Activated T-cell treated with anti-CD3 and anti-CD28 coated beads for 4 hours (primary cell): ENCODE results near the gene DNAJC5.
"Not testable (repeated sequence)": the region's sequence is repeated elsewhere in the genome, so short reads cannot be mapped to it uniquely, and the experiment has no call there.

Experiments used
- DNase-seq: peaks from one replicate; pipeline ENCODE4 v3.0.0-alpha.2; 2020

DNAJC5 gene

DNA sequence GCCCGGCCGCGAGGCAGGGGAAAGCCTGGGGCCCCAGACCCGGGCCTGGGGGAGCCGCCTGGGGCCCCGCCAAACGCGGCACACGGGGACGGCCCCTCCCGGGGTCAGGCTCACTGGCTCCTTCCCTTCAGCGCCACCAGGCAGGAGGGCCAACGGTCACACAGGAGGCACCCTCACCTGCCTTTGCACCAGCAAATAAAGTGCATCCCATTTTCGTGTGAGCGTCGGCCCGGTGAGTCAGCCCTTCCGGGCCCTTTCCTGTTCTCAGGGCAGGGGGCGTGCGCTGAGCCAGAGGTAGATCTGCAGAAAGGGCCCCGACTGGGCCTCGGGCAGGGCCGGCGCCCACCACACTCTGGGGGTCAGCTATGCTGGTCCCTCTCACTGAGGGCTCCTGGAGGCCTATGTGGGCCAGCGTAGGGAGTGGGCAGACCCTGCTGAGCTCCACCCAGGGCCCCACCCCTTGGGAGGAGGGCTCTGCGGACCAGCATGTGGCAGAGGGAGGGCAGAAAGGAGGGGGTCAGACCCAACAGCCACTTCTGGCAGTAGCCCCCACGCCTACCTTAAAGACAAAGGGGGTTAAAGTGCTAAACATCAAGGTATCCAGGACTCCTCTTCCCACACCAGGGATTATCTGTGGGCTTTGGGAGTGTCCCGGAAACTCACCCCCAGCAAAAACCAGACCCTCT is 62.2 kb downstream of the DNAJC5 start:
- DNase-seq, result peak; percentile 61

- DNase-seq, result peak; percentile 52
These were observed 62.9 kb downstream of the DNAJC5 start for GRCh38 chr20:63957690-63958441.

DNA sequence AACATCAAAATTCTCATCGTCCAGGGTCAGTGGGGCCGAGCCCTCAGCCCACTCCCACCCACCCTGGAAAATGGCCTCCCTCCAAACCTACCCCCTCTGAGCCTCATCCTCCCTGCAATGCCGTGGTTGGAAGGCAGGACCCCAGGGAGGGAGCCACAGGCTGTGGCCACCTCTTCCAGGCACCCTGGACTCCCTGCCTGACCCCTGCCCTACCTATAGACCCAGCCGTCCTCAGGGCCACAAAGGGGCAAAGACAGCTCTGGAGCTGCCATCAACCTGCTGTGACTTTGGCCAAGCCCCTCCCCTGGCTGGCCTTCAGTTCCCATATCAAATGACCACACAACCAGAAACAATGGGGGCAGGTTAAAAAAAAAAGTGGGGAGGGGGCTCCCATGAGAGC is 63.5 kb downstream of the DNAJC5 start:
- no peak for DNase-seq

- DNase-seq, result no peak
These were observed 64.2 kb downstream of the DNAJC5 start for GRCh38 chr20:63958964-63959698.

DNA sequence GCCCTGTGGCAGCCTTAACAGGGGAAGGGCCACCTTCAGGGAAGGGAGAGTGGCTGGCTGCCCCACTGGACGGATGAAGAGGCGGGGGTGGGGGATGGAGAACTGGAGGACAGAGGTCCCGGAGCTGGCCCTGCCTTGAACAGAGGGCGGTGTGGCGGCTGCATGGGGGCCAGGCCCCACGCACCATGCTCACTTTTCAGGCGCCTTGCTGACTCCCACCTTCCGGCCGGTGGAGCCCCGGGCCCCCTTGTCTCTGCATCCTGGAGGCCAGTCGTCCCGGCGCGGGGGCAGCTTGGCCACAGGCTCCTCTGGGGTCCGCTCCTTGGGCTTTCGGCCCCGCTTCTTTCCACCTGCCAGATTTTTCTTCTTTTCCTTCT is 64.8 kb downstream of the DNAJC5 start:
- no peak for DNase-seq

- not testable (repeated sequence) for DNase-seq
These were observed 66.0 kb downstream of the DNAJC5 start for GRCh38 chr20:63960654-63961621.

GRCh38 chr20:63961664-63962425 is 66.9 kb downstream of the DNAJC5 start:
- no peak for DNase-seq

DNA sequence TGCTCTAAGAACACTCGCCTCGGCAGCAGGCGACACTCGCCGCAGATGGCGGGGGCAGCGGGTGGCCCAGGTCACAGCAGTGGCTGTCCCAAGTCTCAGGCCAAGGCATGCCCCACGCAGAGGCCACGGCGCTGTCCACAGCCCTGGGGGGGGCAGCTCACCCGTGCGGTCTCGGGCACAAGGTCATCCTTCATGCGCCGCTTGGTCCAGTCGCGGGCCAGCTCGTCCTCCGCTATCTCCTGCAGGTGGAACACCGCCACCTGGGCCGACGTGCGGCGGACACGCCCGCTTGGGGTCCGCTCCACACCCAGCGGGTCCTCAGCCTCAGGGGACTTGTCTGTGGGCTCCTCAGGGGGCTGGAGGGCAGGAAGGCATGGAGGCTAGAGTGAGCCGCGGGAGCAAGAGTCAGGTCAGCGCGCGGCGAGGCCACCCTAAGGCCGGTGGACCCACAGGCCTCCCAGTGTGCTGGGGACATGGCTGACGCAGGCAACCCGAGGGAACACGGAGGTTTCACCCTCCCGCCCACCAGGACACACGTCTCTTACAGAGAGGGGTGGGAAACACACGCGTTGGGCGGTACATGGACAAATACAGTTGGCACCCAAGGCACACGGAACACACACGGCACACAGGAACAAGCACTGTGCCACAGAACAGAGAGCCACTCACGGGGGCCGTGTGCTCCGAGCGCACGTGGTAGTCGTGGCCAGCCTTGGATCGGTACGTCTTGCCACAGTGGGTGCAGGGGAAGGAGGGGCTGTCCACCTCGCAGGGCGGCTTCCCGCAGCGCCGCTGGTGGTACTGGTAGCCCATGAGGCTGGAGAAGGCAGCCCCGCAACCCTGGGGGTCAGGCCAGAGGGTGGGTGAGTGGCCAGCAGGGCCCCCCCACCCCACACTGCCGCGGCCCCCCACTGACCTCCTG is 67.8 kb downstream of the DNAJC5 start:
- DNase-seq, result no peak

- DNase-seq, result no peak
These were observed 68.4 kb downstream of the DNAJC5 start for GRCh38 chr20:63963348-63963741.

GRCh38 chr20:63963784-63964301 is 68.9 kb downstream of the DNAJC5 start:
- DNase-seq, result no peak

DNA sequence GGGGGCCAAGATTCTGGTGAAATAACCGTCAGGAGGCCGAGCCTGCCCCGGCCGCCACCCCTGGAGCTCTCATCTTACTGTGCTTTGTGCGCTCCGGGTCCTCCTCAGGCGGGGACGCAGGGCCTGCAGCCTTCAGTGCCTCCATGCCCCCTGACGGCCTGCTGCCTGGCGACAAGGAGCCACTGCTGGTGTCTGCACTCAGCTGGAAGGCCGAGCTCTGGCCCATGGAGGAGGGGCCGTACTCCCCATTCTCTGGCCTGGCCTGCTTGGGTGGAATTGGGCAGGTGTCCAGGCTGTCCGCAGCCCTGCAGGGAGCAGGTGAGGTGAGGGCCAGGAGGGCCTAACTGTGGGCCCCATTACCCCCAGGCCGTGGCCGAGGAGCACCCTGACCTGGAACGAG is 69.5 kb downstream of the DNAJC5 start:
- DNase-seq, result no peak

DNA sequence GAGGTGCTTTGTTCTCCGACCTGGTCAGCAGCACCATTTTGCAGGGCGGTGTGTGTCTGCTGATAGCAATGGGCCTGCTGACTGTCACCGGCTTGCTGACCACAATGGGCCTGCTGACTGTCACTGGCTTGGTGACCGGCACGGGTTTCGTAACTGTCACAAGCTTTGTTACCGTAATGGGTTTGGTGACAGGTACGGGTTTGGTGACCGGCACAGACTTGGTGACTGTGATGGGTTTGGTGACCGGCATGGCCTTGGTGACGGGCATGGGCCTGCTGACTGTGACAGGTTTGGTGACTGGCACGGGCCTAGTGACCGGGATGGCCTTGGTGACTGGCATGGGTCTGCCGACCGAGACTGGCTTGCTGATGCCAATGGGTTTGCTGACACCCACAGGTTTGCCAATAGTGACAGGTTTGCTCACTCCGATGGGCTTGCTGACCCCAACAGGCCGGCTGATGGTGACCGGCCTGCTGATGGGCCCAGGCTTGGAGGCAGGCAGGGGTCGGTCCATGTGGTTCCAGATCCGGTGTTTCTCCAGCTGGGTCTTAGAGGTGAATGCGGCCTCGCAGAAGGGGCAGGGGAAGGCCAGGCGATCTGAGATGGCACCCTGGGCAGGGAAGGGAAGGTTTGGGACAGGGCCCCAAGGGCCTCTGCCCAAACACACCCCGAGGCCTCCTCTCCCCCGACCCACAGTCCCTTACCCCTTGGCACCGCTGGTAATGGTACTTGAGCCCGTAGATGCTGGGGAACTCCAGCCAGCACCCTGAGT is 71.4 kb downstream of the DNAJC5 start:
- no peak for DNase-seq

GRCh38 chr20:63966944-63967322 is 72.0 kb downstream of the DNAJC5 start:
- DNase-seq, result no peak

DNA sequence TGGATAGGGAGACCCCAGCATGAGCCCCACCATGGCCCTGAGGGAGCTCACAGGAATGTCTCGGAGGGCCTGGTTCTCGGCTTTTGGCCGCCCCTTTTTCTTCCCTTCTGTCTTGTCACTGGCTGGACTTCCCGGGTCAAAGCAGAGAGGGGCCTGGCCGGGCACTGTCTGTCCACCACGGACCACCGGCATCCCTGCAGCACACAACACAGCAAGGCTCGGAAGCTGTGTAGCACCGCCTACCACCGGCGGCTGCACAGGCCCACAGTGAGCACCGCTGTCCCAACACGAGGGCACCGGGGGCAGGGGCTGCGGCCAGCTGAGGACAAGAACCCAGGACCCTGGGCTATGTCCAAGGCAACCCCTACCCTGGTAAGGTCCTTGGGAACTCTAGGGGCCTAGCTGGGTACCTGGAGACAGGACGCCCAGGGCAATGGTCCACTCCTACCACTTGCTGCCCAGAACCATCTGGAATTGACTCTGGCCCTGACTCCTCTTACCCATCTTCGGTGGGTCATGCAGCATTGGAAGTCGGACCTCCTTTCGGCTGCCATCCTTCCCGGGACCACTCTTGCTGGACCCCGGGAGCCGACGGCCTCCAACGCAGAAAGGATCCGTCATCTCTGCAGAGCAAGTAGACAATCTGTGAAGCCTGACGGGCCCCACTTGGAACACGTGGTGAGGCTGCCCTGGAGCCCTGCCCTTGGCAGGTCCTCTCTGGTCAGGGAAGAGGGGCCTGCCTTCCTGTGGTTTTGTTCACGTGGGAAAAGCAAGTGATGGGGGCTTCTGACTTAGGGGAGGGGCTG is 72.6 kb downstream of the DNAJC5 start:
- no peak for DNase-seq

- DNase-seq, result no peak
These were observed 73.4 kb downstream of the DNAJC5 start for GRCh38 chr20:63968136-63968927.

DNA sequence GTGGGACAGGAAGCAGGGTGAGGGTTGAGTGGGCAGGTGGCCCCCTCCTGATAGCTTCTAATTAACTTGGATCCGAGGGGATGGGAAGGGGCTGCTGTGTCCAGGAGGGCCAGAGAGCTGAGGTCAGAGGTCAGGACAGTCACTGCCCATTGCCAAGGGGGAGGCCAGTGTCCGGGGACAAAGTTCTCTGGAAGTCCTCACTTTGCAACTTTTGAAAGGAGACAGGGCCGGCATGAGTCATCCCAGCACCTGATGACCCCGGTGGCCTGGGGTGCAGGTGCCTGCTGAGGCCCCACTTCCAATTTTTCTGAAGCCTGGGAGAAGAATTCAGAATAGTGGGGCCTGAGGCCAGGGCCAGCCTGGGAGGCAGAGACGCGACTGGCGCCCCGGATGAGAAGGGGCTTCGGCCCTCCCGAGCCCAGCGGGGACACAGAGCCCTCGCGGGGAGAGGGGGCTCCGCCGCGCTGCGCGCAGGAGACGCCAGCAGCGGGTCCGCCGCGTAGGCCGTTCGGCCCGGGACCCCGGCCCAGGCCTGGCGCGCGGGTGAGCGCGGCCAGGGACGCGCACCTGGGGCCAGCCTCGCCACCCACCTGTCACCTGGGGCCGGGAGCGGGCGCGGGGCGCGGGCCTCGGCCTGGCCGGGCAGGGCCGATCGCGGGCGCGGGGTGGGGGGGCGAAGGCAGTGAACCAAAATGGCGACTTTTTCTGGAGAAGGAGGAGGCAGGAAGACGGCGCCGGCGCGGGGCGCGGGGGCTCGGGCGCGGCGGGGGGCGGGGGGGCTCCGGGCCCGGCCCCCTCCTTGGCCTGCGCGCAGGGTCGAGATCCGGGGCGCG is 74.2 kb downstream of the DNAJC5 start:
- no peak for DNase-seq
